ENCODE measurements around the gene FRMD5.
"Not testable (repeated sequence)": the region's sequence is repeated elsewhere in the genome, so short reads cannot be mapped to it uniquely, and the experiment has no call there.

Gene FRMD5

DNA sequence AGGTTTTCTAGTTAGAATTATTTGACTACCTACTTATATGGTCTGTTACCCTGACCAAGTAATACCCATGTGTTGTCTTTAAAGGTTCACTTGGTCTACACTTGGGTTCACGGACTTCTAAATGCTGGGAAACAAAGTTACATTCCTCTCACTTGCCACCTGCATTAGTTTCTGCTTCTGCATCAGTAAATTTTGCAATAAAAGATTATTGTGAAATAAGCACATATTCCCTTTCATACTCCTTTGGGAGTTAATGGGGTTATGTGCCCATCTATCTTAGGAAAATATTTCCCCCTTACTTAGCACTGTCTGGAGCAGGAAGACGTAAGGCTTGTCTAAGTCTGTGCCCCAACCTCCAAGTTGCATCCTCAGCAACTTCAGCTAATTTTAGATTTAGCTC, 160.7 kb downstream of the FRMD5 start:
- DNase-seq (ENCODE audit: low read depth in 2 of 2, low spot score in 1 of 2): no peak

DNA sequence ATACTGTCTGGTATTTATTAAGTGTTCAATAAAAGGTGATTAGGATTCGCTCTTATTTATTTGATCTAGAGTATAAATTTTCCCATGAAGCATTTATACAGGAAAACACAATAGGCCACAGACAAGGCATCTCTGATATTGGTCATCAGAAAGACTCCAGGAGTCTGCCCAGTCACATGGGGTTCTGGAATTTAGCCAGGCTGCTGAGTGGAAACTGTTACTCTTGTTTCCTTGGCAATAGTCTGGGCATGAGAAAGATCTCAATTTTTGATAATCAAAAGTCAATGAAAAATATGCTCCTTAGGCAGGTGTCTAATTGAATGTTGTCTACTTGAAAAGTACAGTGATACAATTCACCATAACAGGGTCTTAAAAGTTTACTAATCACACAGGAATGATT, 161.2 kb downstream of the FRMD5 start:
- DNase-seq (ENCODE audit: low read depth in 2 of 2, low spot score in 1 of 2): no peak

DNA sequence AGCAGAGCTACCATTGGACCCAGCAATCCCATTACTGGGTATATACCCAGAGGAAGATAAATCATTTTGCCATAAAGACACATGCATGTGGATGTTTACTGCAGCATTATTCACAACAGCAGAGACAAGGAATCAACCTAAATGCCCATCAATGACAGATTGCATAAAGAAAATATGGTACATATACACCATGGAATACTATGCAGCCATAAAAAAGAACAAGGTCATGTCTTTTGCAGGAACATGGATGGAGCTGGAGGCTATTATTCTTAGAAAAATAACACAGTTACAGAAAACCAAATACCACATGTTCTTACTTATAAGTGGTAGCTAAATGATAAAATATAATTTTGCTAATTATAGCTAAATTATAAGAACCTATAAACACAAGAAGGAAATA, 162.3 kb downstream of the FRMD5 start:
- DNase-seq (ENCODE audit: low read depth in 2 of 2, low spot score in 1 of 2): not testable (repeated sequence)

DNA sequence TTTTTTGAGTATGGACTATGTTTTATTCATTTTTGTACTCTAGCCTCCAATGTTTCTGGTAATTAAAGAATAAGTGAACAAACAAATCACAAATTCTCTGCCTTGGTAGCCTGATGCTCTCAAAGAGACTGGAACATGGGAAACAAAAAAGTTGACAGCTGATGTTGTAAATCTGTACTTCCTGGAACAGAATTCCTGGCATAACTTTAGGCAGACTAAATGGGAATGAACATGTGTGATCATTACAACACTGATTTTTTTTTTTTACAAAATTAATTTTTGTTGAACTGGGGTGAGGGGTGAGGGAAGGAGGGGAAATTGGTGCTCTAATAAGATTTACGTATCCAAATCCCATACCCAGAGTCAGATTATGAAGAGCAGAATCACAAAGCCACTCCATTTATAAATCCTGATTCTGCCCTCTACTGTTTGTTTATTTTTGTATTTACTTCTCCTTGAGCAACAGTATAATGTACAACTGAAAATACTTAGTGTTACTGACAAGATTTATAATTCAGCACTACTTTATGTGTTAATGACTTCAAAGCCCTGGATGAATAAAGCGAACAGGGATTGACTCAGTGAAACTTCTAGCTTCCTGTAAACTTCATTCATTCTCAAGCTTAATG, 165.0 kb downstream of the FRMD5 start:
- DNase-seq (ENCODE audit: low read depth in 2 of 2, low spot score in 1 of 2): no peak

DNA sequence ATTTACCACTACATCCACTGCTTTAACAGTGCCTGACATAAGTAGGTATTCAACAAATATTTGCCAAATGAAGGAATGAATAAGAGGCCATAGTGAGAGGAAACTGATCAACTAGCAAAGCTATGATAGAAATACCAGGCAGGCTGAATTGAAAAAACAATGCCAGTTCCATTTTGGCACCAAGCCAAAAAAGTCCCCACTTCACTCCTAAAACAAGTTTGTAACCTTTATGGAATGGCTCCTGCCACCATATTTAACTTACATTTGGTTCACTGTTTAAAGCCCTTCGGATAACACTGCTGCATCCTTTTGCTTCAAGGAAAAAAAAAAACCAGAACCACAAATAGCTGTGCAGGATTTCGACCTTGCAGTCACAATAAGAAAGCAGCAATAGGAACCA, 166.1 kb downstream of the FRMD5 start:
- DNase-seq (ENCODE audit: low read depth in 2 of 2, low spot score in 1 of 2): no peak

DNA sequence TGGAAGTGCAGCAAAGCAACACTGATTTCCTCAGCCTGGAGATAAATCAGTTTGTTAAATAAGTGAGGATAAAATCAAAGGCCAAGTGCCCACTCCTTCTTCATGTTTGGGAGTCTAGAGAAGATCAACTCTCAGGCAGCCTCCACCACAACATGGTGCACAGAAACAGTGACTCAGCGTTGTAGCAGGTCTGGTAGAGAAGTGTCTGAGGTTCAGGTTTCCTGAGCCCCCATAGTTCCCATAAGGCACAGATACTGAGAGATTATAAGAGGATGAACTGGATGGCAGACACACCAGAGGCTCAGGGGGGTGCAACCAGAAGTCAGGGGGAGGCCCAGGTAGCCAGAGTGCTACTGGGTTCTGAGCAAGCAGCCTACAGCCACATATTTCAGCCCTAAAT, 166.7 kb downstream of the FRMD5 start:
- DNase-seq (ENCODE audit: low read depth in 2 of 2, low spot score in 1 of 2): no peak

DNA sequence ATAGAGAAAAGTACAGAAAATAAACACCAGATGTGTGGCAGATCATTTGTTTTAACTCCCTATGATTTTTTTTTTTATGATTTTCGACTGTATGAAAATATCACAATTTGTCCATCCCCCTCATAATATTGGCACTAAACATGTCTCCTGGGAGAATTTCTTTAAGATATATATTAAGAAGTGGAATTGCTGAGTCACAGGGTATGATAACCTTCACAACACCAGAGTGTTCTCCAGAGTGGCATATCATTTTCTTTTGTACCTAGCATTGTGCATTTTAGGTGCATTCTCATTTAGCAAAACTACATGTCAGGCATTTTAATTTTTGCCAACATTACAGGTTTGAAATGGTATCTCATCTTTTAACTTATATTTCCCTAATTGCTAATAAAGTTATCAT, 170.9 kb downstream of the FRMD5 start:
- no peak for DNase-seq (ENCODE audit: low read depth in 2 of 2, low spot score in 1 of 2)

DNA sequence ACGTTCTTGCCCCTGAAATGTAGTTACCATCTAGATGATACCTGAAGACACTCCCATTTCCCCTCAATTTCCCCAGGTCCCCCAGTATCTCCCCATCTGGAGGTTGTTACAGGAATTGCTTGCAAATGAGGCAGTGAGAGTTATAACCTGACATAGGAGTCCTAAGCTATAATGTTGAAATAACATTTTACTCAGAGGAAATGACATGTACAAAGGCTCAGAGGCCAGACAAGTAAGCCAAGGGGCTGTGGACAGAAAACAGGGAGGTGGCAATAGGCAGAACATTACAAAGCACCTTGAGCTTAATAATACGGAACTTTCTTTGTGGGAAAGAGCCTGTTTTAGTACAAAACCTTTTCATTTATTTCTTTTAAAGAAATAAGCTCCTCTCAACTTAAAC, 171.9 kb downstream of the FRMD5 start:
- DNase-seq (ENCODE audit: low read depth in 2 of 2, low spot score in 1 of 2): no peak

DNA sequence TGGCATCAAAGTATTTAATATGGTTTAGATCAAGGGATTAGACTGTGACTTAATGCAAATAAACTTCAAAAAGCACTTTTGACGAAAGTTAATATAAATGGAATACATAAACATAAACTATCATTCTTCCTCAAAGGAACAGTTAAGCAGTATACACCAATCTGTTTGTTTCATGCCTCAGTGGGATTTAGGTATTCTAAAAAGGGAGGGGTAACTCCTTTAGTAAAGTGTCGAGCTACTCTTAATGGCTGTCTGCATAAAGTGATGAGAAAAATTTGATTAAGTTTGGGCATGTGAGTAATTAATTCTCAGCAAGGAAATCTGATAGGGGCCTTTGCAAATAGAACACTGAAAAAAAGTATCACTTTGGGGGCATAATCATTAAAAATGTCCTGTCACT, 176.9 kb downstream of the FRMD5 start:
- no peak for DNase-seq (ENCODE audit: low read depth in 2 of 2, low spot score in 1 of 2)

DNA sequence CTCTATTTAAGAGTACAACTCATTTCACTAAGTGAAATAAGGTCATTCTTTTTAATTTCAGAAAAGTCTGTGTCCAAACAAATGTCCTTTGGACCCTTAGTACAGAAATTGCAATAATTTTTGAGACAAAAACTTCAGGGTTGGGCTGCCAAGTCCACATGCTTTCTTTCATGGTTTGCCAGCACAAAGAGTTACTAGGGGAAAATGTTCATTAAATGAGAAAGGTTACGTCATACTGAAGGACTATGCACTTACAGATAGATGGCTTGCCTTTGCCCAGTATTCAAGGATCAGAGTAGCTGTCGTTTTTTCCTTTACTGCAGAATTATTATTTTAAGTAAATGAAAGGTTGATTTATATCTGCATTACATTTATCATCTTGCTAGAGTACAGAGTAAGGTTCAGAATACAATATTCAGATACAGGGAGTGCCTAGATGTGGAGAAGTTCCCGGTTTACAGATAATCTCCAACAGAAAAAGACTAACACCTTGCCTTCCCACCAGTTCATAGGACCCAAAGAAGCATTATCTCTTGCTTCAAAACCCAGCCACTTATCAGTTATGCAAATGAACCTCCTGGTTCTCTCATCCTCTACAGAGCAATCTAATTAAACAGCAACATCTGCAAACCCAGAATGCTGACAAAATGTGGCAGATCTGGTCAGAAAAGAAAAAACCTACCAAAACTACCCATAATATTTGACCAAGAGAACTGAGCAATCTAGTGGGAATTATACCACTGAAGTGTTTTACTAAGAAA, 179.3 kb downstream of the FRMD5 start:
- DNase-seq (ENCODE audit: low read depth in 2 of 2, low spot score in 1 of 2): no peak

DNA sequence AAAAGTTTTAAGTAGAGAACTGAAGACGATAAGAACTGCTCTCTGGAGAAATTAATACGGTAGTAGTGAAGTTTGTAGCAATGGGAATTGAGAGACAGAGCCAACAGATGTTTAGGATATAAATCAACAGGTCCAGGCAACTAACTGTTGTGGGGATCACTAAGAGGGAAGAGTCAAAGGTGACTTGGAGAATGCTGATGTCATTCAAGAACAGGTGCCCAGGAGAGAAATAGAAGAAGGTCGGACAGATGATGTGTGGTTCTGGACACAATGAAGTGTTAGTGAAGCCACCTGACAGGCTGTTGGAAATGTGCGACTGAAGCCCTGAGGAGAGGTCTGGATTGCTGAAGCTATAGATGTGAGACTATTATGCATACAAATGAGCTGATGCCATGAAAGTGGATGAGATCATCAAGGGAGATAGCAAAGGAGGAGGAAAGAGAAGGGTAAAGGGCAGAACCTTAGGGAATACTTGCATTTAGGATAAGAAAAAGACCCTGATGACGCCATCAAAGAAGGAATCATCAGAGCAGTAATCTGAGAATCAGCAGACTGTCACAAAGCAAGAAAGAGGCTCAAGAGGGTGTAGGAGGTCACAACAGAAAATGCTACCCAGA, 183.7 kb downstream of the FRMD5 start:
- no peak for DNase-seq (ENCODE audit: low read depth in 2 of 2, low spot score in 1 of 2)

DNA sequence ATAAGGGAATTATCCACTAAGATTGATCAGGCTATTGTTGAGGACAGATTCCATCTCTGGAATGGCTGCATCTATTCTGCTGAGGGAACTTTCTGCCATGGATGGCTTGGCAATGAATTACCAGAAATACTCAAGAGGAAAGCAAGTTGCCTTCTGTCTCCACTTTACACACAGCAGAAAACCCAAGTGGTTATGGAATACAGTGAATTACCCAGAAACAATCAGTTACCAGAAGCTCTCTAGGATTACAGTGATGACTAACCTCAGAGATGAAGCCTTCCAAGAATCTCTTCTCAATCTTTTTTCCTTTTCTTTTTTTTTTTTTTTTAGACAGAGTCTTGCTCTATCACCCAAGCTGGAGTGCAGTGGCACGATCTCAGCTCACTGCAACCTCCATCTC, 185.0 kb downstream of the FRMD5 start:
- no peak for DNase-seq (ENCODE audit: low read depth in 2 of 2, low spot score in 1 of 2)

DNA sequence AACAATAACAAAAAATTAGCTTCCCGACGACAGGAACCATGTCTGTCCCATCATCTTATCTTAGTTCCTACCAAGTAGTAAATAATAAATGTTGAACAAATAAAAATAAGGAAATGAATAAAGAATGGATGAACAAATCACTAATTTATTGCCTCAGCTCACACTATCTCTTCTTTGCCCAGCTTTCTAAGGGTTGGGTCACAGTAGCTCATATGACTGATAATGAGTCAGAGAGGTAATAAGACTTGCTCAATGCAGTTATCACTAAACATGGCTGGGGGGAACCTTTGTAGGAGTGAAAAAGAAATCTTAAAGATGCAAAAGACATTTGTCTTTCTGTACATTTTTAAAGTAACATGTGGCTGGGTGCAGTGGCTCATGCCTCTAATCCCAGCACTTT, 186.0 kb downstream of the FRMD5 start:
- DNase-seq (ENCODE audit: low read depth in 2 of 2, low spot score in 1 of 2): no peak

DNA sequence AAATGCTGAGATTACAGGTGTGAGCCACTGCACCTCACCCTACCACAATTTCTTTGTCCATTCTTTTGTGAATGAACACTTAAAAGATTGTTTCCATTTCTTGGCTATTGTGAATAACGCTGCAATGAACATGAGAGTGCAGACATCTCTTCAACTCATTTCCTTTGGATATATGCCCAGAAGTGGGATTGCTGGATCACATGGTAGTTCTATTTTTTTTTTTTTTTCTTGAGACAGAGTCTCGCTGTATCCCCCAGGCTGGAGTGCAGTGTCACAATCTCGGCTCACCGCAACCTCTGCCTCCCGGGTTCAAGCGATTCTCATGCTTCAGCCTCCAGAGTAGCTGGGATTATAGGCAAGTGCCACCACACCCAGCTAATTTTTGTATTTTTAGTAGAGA, 194.8 kb downstream of the FRMD5 start:
- DNase-seq (ENCODE audit: low read depth in 2 of 2, low spot score in 1 of 2): not testable (repeated sequence)

DNA sequence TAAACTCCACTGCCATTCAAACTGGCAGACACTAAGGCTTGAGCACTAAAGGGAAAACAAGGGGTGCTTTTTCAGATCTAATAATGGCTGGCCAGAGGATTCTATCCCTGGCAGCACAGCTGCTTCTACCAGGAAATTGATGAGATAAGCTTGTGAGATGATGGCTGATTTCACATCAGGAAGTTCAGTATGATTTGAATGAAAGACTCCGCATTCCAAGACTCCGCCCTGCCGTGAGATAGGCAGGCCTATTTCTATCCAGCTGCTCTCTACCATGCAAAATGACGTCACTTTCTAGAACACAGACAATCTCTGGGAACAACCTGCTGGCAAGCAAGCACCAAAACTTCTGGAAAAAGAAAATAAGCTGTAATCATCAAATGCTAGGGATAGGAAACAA, 196.5 kb downstream of the FRMD5 start:
- DNase-seq (ENCODE audit: low read depth in 2 of 2, low spot score in 1 of 2): no peak

DNA sequence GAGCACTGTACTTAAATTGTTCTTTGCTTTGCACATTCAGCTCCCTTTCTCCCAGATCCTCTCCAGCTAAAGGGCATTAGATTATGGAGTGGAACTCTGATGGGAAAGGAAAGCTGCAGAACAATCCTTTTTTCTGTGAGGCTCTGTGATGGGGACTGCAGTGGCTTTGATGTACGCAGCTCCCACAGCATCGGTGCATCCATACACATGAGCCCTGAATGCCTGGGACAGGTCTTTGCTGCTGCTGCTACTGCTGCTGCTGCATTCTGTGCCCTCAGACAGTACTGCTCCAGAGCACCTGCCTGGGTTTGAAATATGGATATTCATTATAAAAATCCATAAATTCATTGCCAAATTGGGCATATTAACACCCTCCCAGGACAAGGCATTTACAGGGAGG, 203.9 kb downstream of the FRMD5 start:
- DNase-seq (ENCODE audit: low read depth in 2 of 2, low spot score in 1 of 2): no peak

DNA sequence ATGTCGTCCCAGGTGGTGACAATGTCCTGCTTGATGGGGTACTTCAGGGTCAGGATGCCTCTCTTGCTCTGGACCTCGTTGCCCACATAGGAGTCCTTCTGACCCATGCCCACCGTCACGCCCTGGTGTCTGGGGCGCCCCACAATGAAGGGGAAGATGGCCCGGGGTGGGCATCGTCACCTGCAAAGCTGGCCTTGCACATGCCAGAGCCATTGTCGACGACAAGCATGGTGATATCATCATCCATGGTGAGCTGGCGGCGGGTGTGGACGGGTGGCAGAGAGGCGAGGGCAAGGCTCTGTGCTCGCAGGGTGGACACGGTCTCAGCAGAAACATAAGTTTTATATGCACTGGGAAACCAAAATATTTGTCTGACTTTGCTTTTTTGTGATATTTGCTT, 205.1 kb downstream of the FRMD5 start:
- no peak for DNase-seq (ENCODE audit: low read depth in 2 of 2, low spot score in 1 of 2)

DNA sequence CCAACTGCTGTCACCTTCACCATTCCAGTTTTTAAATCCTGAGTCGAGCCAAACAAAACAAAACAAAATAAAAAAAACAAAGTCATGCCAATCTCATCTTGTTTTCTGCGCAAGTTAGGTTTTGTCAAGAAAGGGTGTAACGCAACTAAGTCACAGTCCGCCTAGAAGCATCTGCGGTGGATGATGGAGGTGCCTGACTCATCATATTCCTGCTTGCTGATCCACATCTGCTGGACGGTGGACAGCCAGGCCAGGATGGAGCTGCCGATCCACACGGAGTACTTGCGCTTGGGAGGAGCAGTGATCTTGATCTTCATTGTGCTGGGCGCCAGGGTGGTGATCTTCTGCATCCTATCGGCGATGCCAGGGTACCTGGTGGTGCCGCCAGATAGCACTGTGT, 206.2 kb downstream of the FRMD5 start:
- DNase-seq (ENCODE audit: low read depth in 2 of 2, low spot score in 1 of 2): no peak

DNA sequence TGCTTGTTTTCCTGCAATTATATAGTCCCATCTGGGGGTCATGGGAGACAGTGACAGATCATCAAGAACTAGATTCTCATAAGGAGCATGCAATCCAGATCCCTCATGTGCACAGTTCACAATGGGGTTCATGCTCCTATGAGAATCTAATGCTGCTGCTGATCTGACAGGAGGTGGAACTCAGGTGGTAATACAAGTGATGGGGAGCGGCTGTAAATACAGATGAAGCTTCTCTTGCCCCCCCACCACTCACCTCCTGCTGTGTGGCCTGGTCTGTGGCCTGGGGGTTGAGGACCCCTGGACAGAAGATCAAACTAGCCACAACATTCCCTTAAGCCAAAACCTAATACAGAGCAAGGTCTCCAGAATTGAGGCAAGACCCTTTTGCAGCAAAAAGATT, 207.1 kb downstream of the FRMD5 start:
- DNase-seq (ENCODE audit: low read depth in 2 of 2, low spot score in 1 of 2): no peak

DNA sequence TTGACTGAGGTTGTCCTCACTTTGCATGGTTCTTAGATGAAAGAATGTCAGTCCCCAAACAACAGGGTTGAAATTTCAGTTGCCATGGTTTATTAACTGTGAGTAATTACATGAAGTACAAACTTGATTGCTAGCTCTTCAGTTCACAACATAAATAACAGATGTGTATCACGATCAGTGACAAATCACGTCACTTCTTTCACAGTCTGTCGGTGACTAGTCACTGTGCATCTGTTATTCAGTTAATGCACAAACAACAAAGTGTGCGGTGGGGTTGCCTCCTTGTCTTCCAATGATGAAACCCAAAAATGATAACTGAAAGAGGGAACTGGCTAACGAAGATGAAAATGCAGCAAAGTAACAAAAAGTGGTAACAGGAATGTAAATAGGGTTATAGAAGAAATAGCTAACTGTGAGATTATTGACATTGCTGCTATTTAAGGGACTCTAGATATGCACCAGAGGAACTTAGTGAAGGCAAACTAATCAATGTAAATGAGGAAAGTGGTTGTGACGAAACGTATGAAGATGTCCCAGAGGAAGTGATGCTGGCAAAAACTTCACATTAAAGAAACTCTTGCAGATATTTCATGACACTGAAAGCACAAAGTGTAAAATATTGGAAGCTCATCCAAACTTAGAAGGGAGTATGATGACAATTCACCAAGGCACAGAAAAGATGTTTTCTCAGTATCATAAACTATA, 208.9 kb downstream of the FRMD5 start:
- no peak for DNase-seq (ENCODE audit: low read depth in 2 of 2, low spot score in 1 of 2)

DNA sequence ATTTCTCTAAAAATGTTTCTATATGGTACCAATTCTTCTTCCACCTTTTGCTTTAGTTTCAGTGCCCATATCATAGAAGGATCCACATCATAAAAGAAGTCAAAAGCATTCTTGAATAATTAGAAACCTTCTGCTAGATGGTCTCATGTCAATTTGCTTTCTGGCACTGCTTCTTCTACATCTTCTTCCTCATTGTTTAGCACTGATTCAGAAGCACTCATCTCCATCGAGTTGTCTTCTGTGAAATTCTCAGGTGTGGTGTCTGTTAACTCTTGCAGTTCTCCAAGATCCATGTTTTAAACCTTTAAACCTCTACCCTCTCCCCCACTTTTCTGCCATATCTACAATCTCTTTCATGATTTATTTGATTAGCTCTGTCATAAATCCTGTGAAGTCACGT, 213.5 kb downstream of the FRMD5 start:
- DNase-seq (ENCODE audit: low read depth in 2 of 2, low spot score in 1 of 2): no peak
